SW 1271 (cell line): ENCODE results near the gene FGF6.
"Not testable (repeated sequence)": the region's sequence is repeated elsewhere in the genome, so short reads cannot be mapped to it uniquely, and the experiment has no call there.

Source experiments
- DNase-seq, 2 experiments: peaks; one replicate each; lab custom pipeline; 2025; lab: John Stamatoyannopoulos, UW

FGF6 gene

GRCh38 chr12:4418913-4419312 lies 26.7 kb downstream of the FGF6 start:
- DNase-seq: no peak

GRCh38 chr12:4417936-4418335 lies 27.7 kb downstream of the FGF6 start:
- DNase-seq: no peak

GRCh38 chr12:4417455-4417854 lies 28.2 kb downstream of the FGF6 start:
- DNase-seq: no peak

DNA sequence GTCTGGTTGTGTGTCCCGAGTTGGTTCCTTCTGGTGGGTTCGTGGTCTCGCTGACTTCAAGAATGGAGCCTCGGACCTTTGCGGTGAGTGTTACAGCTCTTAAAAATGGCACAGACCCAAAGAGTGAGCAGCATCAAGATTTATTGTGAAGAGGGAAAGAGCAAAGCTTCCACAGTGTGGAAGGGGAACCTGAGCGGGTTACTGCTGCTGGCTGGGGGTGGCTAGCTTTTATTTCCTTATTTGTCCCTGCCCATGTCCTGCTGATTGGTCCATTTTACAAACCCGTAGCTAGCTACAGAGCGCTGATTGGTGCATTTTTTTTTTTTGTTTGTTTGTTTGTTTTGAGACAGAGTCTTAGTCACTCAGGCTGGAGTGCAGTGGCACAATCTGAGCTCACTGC lies 29.3 kb downstream of the FGF6 start:
- no peak for DNase-seq

- no peak for DNase-seq
Measured at GRCh38 chr12:4412465-4412864, 33.1 kb downstream of the FGF6 start.

- no peak for DNase-seq
Measured at GRCh38 chr12:4412056-4412455, 33.6 kb downstream of the FGF6 start.

DNA sequence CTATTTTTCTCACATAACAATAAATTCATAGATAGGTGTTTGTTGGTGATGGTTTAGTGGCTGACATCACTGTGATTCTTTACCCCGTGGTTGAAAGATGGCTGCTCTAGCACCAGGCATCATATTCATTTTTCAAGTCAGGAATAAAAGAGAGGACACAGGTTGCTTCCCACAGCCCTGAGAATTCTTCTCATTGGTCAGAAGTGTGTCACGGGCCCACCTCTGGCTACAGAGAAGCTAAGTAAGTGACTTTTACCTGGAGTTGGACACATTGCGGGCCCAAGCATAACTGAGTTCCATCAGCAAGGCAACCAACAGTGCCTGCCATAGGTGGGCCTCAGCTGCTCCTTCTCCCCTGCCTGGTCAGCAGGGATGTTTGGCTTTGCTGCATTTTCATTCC lies 38.5 kb downstream of the FGF6 start:
- DNase-seq: no peak

DNA sequence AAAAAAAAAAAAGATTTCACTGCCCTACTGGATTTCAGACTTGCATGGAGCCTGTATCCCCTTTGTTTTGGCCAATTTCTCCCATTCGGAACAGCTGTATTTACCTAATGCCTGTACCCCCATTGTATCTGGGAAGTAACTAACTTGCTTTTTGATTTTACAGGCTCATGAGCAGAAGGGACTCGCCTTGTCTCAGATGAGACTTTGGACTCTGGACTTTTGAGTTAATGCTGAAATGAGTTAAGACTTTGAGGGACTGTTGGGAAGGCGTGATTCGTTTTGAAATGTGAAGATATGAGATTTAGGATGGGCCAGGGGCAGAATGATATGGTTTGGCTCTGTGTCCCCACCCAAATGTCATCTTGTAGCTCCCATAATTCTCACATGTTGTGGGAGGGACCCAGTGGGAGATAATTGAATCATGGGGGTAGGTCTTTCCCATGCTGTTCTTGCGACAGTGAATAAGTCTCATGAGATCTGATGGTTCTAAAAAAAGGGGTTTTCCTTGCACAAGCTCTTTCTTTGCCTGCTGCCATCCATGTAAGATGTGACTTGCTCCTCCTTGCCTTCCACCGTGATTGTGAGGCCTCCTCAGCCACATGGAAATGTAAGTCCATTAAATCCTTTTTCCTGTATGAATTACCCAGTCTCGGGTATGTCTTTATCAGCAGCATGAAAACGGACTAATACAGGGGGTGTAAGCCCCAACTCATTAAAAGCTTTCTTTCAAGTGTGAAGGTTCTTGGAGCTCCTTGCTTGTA lies 40.6 kb downstream of the FGF6 start:
- DNase-seq: not testable (repeated sequence)

GRCh38 chr12:4402996-4403395 lies 42.6 kb downstream of the FGF6 start:
- DNase-seq: no peak

DNA sequence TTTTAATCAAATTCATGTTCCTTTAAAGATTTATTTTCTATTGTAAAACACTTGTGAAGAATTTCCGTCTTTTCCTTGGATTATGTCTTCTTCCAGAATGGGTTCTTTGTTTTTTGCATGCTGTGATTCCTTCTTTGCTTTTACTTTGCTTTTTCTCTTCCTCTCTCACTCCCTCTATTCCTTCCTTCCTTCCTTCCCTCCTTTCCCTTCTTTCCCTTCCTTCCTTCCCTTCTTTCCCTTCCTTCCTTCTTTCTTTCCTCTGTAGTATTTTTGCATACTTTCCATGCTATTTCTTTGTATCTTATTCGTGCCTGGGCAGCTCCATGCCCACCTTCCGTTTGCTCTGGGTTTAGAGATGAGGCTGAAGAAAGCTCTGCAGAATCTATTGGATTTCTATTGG lies 44.5 kb downstream of the FGF6 start:
- DNase-seq: no peak

GRCh38 chr12:4395818-4396217 lies 49.8 kb downstream of the FGF6 start:
- DNase-seq: no peak

DNA sequence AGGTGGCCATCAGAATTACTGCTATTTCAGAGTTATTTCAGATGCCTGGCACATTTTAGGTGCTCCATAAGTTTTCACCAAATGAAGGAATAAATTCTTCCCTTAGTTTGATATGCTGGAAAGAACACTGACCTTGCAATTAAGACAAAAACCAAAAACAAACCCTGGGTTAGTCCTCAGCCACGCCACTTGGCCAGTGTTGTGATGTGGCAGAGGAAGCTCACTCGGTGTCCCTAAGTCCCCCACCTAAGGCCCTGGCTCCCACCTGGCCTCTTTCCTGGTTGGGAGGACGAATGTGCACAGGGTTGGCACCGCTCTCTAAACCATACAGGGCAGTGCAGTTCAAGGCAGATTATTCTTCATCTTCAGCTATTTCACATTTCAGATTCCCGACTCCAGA lies 52.4 kb downstream of the FGF6 start:
- DNase-seq: no peak

DNA sequence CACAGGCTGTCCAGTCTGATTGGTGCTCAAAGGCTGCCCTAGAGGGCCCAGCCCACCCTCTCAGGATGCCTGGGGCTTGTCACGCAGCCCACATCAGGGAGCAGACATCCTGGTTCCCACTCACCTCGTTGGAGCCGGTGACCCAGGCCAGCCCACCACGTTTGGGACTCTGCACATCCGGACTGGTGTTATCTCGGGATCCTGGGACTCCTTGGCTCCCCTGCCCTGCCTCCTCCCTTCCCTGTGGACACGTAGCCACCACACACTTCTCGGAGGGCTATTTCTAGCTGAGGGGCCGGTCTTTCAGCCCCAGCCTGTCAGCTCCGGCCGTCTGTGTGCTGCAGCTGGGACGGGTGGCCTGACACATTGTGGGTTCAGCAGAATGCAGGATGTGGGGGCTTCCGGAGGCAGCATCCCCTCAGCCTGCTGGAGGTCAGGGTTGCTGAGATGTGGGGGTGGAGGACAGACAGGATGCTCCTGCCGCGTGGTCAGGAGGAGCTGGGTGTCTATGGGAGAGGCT lies 53.3 kb downstream of the FGF6 start:
- DNase-seq: no peak

DNA sequence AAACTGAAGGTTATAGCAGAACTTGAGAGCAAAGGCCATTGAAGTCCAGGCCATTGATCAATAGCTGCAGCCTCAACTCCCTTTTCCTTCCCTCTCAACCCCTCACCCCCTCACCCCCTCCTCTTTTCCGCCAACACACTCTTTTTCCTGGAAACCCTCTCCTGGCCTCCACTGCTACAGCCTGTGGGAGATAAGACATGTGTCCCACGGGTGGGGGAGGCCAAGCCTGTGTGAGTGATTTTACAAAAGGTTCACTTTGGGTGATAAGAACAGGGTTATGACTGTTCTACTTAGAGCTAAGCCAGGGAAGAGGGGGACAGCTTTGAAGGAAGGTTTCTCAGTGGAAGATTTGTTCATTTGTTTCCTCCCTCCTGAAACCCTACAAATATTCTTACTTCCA lies 57.0 kb downstream of the FGF6 start:
- no peak for DNase-seq

DNA sequence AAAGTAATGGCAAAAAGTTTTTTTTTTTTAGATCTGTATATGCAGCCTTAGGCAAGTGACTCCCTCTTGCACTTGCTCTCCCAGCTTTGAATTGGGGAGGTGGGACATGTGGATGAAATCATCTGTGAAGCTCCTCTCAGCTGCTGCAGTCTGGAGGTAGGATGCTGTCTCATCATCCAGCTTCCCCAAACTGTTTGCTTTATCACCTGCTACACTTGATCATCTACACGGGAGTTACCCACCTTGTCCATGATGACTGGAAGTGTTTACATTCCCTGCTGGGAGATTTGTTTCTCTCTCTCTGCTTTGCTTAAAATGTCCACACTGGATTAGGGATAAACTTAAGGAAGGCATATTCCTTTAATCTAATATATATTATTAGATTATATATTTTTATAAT lies 57.6 kb downstream of the FGF6 start:
- no peak for DNase-seq

DNA sequence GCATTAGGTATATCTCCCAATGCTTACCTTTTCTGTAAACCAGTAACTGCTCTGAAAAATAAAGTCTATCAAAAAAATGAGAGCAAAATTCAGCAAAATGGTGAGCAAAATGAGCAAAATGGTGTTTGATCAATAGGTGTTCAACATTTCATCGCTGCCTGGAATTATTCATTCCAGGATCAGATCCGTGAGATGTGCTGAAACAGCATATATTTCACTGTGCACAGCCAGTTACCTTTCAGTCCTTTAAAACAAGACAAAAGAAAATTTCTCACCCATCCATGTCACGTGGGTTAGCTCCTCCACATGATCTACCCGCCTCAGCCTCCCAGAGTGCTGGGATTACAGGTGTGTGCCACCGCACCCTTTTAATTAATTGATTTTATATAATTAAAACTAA lies 58.0 kb downstream of the FGF6 start:
- DNase-seq: no peak

GRCh38 chr12:4386801-4387200 lies 58.8 kb downstream of the FGF6 start:
- no peak for DNase-seq
